AG20443 (cell line): Measurements from ENCODE around the gene MOCOS.

Experiments
- DNase-seq: peaks from one replicate; pipeline ENCODE4 v3.0.0; 2012; ENCODE audit warnings: low spot score, mixed read lengths

Gene MOCOS

GRCh38 chr18:36304723-36305122 lies 117.4 kb downstream of the MOCOS start:
- no peak for DNase-seq

GRCh38 chr18:36305375-36305774 lies 118.1 kb downstream of the MOCOS start:
- no peak for DNase-seq

- DNase-seq = no peak
Measured at GRCh38 chr18:36307513-36307912, 120.2 kb downstream of the MOCOS start.

- no peak for DNase-seq
Measured at GRCh38 chr18:36308711-36309435, 121.6 kb downstream of the MOCOS start.

- peak; percentile 91 for DNase-seq
Measured at GRCh38 chr18:36309436-36310391, 122.4 kb downstream of the MOCOS start.

GRCh38 chr18:36311026-36311570 lies 123.8 kb downstream of the MOCOS start:
- DNase-seq = no peak

GRCh38 chr18:36312806-36313395 lies 125.6 kb downstream of the MOCOS start:
- DNase-seq = no peak

GRCh38 chr18:36314098-36314497 lies 126.8 kb downstream of the MOCOS start:
- DNase-seq = peak; percentile 60

GRCh38 chr18:36314754-36315153 lies 127.5 kb downstream of the MOCOS start:
- DNase-seq = peak; percentile 61

GRCh38 chr18:36315736-36316135 lies 128.4 kb downstream of the MOCOS start:
- peak; percentile 58 for DNase-seq

GRCh38 chr18:36316246-36316645 lies 128.9 kb downstream of the MOCOS start:
- DNase-seq = no peak
